Testis (tissue), 2 donors: ENCODE measurements around the gene MYH11.

ENCODE experiments used
- POLR2A ChIP-seq: fragments of 450-650 bp; IDR thresholded peaks from one replicate; pipeline ENCODE4 v1.6.1; 2017; ENCODE audit warnings: antibody characterized with exemption, mild to moderate bottlenecking, moderate library complexity
- TF ChIP-seq, protein P1 (sequence below), 3 experiments: fragments of 450-650 bp in 2 of 3; fragments of 200-600 bp in 1 of 3; sonication (generic) in 1 of 3; IDR thresholded peaks; one replicate each; pipeline ENCODE4 v1.5.1; 2016 to 2019; ENCODE audit warnings: antibody characterized with exemption in 3 of 3, mild to moderate bottlenecking in 2 of 3, moderate library complexity in 1 of 3

DNA sequence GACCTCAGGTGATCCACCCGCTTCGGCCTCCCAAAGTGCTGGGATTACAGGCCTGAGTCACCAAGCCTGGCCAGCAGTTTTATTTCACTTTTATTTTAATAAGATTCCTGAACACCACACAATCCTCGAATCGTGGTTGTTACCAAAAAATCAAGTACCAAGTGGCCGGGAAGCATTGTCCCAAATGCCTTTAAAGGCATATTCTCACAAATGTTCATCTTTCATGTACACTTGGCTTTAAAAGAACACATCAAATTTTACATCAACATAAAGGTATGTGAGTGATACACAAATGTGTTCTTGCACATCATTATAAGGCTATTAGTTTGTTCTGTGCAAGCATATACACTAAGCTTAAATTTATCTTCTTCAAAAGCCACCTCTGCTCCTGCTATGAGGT, 8.1 kb upstream of the MYH11 start:
- TF ChIP-seq, protein P1, sequence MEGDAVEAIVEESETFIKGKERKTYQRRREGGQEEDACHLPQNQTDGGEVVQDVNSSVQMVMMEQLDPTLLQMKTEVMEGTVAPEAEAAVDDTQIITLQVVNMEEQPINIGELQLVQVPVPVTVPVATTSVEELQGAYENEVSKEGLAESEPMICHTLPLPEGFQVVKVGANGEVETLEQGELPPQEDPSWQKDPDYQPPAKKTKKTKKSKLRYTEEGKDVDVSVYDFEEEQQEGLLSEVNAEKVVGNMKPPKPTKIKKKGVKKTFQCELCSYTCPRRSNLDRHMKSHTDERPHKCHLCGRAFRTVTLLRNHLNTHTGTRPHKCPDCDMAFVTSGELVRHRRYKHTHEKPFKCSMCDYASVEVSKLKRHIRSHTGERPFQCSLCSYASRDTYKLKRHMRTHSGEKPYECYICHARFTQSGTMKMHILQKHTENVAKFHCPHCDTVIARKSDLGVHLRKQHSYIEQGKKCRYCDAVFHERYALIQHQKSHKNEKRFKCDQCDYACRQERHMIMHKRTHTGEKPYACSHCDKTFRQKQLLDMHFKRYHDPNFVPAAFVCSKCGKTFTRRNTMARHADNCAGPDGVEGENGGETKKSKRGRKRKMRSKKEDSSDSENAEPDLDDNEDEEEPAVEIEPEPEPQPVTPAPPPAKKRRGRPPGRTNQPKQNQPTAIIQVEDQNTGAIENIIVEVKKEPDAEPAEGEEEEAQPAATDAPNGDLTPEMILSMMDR (IDR thresholded peaks at IDR 0.05), result no peak
- TF ChIP-seq POLR2A, result no peak
